Esophagus muscularis mucosa (tissue), 4 donors: ENCODE results near the gene CUBN. TPM values are rescaled to one million over a fixed set of nuclear protein-coding genes. Genes with fewer than 3 reads are reported as not detected.

ENCODE experiments used
- DNase-seq: peaks from one replicate; pipeline ENCODE4 v3.0.0-alpha.2; 2017; ENCODE audit errors: extremely low spot score
- H3K27ac ChIP-seq, 4 donors: fragments of 200-600 bp; sonication (generic); replicated peaks in 1 of 4; 1 replicate in 3 of 4; 2 replicates in 1 of 4; pipeline ENCODE4 v1.5.1; 2016 to 2019; ENCODE audit warnings: mild to moderate bottlenecking in 1 of 4
- H3K27me3 ChIP-seq, 4 donors: fragments of 200-600 bp; sonication (generic); one replicate each; pipeline versions ENCODE4 v1.5.1 to v1.6.0; 2016 to 2019
- H3K36me3 ChIP-seq, 4 donors: fragments of 200-600 bp; sonication (generic); one replicate each; pipeline ENCODE4 v1.5.1; 2016 to 2019
- H3K4me1 ChIP-seq, 4 donors: fragments of 200-600 bp; sonication (generic); one replicate each; pipeline ENCODE4 v1.5.1; 2016 to 2019
- H3K4me3 ChIP-seq, 4 donors: fragments of 200-600 bp; sonication (generic); 1 replicate in 2 of 4; 2 replicates in 2 of 4; pipeline ENCODE4 v1.5.1; 2016 to 2019; ENCODE audit warnings: mild to moderate bottlenecking in 4 of 4, moderate library complexity in 1 of 4
- H3K9me3 ChIP-seq, 4 donors: fragments of 200-600 bp; sonication (generic); 1 replicate in 3 of 4; 2 replicates in 1 of 4; pipeline ENCODE4 v1.5.1; 2016 to 2019
- CTCF ChIP-seq, 3 experiments: fragments of 200-600 bp in 2 of 3; fragments of 450-650 bp in 1 of 3; sonication (generic) in 2 of 3; IDR thresholded peaks; one replicate each; pipeline ENCODE4 v1.5.1; 2017 to 2019; ENCODE audit warnings: antibody characterized with exemption in 3 of 3, mild to moderate bottlenecking in 2 of 3, moderate library complexity in 1 of 3
- EP300 ChIP-seq: sonication (generic); formaldehyde crosslinking; IDR thresholded peaks from one replicate; pipeline ENCODE4 v1.6.1; 2017; ENCODE audit warnings: antibody characterized with exemption
- POLR2A ChIP-seq: fragments of 450-650 bp; IDR thresholded peaks from one replicate; pipeline ENCODE4 v1.6.1; 2017; ENCODE audit warnings: antibody characterized with exemption, moderate library complexity, mild to moderate bottlenecking, low read depth
- POLR2AphosphoS5 ChIP-seq, 2 donors: sonication (generic); formaldehyde crosslinking; IDR thresholded peaks; one replicate each; pipeline ENCODE4 v1.6.1; 2017; ENCODE audit warnings: antibody characterized with exemption in 2 of 2
- WGBS: methylation state at CpG from one replicate; pipeline ENCODE4 v1.1.5; 2018; 5-methylcytosine and 5-hydroxymethylcytosine counted together
- intact Hi-C: fragments of 100-400 bp; cut with DNase I; formaldehyde crosslinking; loops from one replicate; pipeline ENCODE4 v1.15.1; 2023
- total RNA-seq, 4 donors: library from RNA; depleted of rRNA; stranded (reverse); fragments of >200 nt; gene quantifications; one replicate each; pipeline versions ENCODE4 v1.1.0 to v1.2.1, GENCODE V29; 2016

The CUBN gene
- total RNA-seq, 4 donors from 2014 or later: 1.3 to 4.6 (median 2.3) TPM

GRCh38 chr10:16943295-16944285 is 186.0 kb downstream of the CUBN start:
- no peak for TF ChIP-seq POLR2AphosphoS5 (IDR thresholded peaks at IDR 0.05)
- no peak for TF ChIP-seq POLR2A
- TF ChIP-seq EP300: no peak
- TF ChIP-seq CTCF (IDR thresholded peaks at IDR 0.05): no peak
- intact Hi-C loops: no loop called here
- Histone ChIP-seq H3K36me3 (no peaks in the 10 kb centered on the region), H3K27me3 (no peaks in the 10 kb centered on the region), H3K9me3 (no peaks in the 10 kb centered on the region), H3K27ac (peak overlapping the region in 3 of 4 donors; percentile 41 to 46 (median 42)), H3K4me3 (no peak overlapping the region), H3K4me1 (peaks cover 6 to 23% (median 14%) of the 10 kb centered on the region in 4 donors)
- WGBS: 81% methylated on average over 8 of the region's 8 CpGs
- no peak for DNase-seq

- Histone ChIP-seq H3K4me3 (no peak overlapping the region), H3K27ac (no peak overlapping the region), H3K27me3 (no peaks in the 10 kb centered on the region), H3K4me1 (peaks cover 6 to 23% (median 14%) of the 10 kb centered on the region in 4 donors), H3K9me3 (no peaks in the 10 kb centered on the region), H3K36me3 (no peaks in the 10 kb centered on the region)
- intact Hi-C loops: no loop called here
- WGBS: 81% methylated on average over 4 of the region's 4 CpGs
- TF ChIP-seq CTCF (IDR thresholded peaks at IDR 0.05) (no peak), POLR2A (no peak), POLR2AphosphoS5 (IDR thresholded peaks at IDR 0.05) (no peak), EP300 (no peak)
- no peak for DNase-seq
These were observed 187.1 kb downstream of the CUBN start for GRCh38 chr10:16942381-16943078.

GRCh38 chr10:16941870-16942269 is 187.7 kb downstream of the CUBN start:
- no peaks in the 10 kb centered on the region for H3K9me3 ChIP-seq
- no peak overlapping the region for H3K4me3 ChIP-seq
- no peaks in the 10 kb centered on the region for H3K27me3 ChIP-seq
- WGBS: 98% methylated on average over 4 of the region's 4 CpGs
- no peak for TF ChIP-seq EP300
- no peak for TF ChIP-seq POLR2AphosphoS5 (IDR thresholded peaks at IDR 0.05)
- TF ChIP-seq POLR2A: no peak
- no peak for TF ChIP-seq CTCF (IDR thresholded peaks at IDR 0.05)
- intact Hi-C loops: no loop called here
- no peak for DNase-seq
- H3K4me1 ChIP-seq: peaks cover 6 to 23% (median 14%) of the 10 kb centered on the region in 4 donors
- H3K27ac ChIP-seq: no peak overlapping the region
- no peaks in the 10 kb centered on the region for H3K36me3 ChIP-seq

GRCh38 chr10:16941067-16941466 is 188.5 kb downstream of the CUBN start:
- intact Hi-C loops: no loop called here
- DNase-seq: no peak
- 96% methylated on average over 3 of the region's 3 CpGs for WGBS
- TF ChIP-seq POLR2A (no peak), EP300 (no peak)
- Histone ChIP-seq H3K27me3 (no peaks in the 10 kb centered on the region), H3K36me3 (no peaks in the 10 kb centered on the region), H3K9me3 (no peaks in the 10 kb centered on the region), H3K27ac (no peak overlapping the region), H3K4me3 (no peak overlapping the region), H3K4me1 (peaks cover 6 to 23% (median 14%) of the 10 kb centered on the region in 4 donors)

- TF ChIP-seq POLR2AphosphoS5 (IDR thresholded peaks at IDR 0.05): no peak
- no peak for TF ChIP-seq EP300
- TF ChIP-seq CTCF (IDR thresholded peaks at IDR 0.05): no peak
- TF ChIP-seq POLR2A: no peak
- intact Hi-C loops: no loop called here
- WGBS: 84% methylated on average over 3 of the region's 3 CpGs
These were observed 190.7 kb downstream of the CUBN start for GRCh38 chr10:16938952-16939351.

More at GRCh38 chr10:16938952-16939351, 190.7 kb downstream of the CUBN start:
- Histone ChIP-seq H3K27me3 (no peaks in the 10 kb centered on the region), H3K4me1 (peaks cover 0 to 10% (median 6%) of the 10 kb centered on the region in 4 donors), H3K4me3 (no peak overlapping the region), H3K27ac (no peak overlapping the region), H3K36me3 (no peaks in the 10 kb centered on the region), H3K9me3 (no peaks in the 10 kb centered on the region)
- DNase-seq: no peak
